Activated naive CD4-positive, alpha-beta T cell treated with anti-CD3 and anti-CD28 coated beads for 36 hours (primary cell): ENCODE data around the gene ALKBH5. TPM values are rescaled to one million over a fixed set of nuclear protein-coding genes. Genes with fewer than 3 reads are reported as not detected.

Experiments used
- CTCF ChIA-PET: fragments of 350-600 bp; sonication (Branson Sonifier 250); formaldehyde crosslinking; loops from one replicate; lab custom pipeline; 2021; ENCODE audit warnings: antibody characterized with exemption; lab: Charles Lee
- DNase-seq: peaks from one replicate; pipeline ENCODE4 v3.0.0-alpha.2; 2020
- H3K27ac Mint-ChIP-seq: one replicate; pipeline ENCODE4 v1.8.0; 2021; ENCODE audit warnings: mild to moderate bottlenecking, mixed read lengths
- H3K27me3 Mint-ChIP-seq: one replicate; pipeline ENCODE4 v1.8.0; 2021; ENCODE audit warnings: low read depth, mixed read lengths
- H3K36me3 Mint-ChIP-seq: one replicate; pipeline ENCODE4 v1.8.0; 2021; ENCODE audit warnings: low read depth, mixed read lengths
- H3K4me1 Mint-ChIP-seq: one replicate; pipeline ENCODE4 v1.8.0; 2021; ENCODE audit warnings: low read depth, mixed read lengths
- H3K4me3 Mint-ChIP-seq: one replicate; pipeline ENCODE4 v1.8.0; 2021; ENCODE audit warnings: mild to moderate bottlenecking, moderate library complexity, mixed read lengths
- H3K9me3 Mint-ChIP-seq: one replicate; pipeline ENCODE4 v1.8.0; 2021; ENCODE audit warnings: mixed read lengths
- intact Hi-C: fragments of 100-400 bp; cut with micrococcal nuclease; formaldehyde crosslinking; loops from one replicate; pipeline ENCODE4 v1.15.1; 2023
- total RNA-seq, 2 experiments: library from RNA; stranded (reverse); gene quantifications; one replicate each; pipeline ENCODE4 v1.2.3, GENCODE V29; 2021

ALKBH5 gene
- total RNA-seq, 2 experiments from 2014 or later: 83.4 to 86.7 TPM

DNA sequence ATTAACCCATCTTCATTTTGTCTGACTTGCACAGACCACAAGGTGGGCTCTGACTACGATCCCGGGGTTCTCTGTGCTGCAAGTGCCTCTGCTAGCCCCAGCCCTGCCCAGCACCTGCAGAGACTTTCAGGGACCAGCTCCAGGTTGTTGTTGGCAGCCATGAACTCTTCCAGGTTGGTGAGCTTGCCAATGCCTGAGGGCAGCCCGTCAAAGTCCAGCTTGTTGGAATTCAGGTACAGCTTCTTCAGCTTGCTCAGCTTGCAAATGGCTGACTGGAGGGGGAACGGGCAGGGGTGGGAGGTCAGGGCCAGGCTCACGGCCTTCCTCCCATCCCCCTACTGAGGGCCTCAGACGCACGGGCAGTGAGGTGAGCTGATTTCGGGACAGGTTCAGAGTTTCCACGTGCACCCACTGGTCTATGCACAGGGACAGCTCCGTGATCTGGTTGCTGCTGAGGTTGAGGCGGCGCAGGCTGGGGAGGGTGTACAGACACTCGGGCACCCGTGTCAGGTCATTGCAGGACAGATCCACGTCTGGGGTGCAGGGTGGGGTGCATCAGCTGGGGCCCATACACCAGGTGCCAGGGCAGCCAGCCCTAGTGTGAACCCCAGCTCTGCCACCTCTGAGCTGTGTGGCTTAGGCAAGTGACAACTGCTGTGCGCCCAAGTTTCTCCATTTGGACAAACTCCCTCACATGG, 69.7 kb downstream of the ALKBH5 start:
- Mint-ChIP-seq H3K36me3 (peaks cover 15% of the 10 kb centered on the region), H3K4me3 (no peak overlapping the region), H3K27me3 (no peaks in the 10 kb centered on the region), H3K27ac (no peak overlapping the region), H3K9me3 (no peaks in the 10 kb centered on the region), H3K4me1 (peaks cover 13% of the 10 kb centered on the region)
- CTCF ChIA-PET: no interaction called here
- intact Hi-C loops: no loop called here
- DNase-seq: no peak

DNA sequence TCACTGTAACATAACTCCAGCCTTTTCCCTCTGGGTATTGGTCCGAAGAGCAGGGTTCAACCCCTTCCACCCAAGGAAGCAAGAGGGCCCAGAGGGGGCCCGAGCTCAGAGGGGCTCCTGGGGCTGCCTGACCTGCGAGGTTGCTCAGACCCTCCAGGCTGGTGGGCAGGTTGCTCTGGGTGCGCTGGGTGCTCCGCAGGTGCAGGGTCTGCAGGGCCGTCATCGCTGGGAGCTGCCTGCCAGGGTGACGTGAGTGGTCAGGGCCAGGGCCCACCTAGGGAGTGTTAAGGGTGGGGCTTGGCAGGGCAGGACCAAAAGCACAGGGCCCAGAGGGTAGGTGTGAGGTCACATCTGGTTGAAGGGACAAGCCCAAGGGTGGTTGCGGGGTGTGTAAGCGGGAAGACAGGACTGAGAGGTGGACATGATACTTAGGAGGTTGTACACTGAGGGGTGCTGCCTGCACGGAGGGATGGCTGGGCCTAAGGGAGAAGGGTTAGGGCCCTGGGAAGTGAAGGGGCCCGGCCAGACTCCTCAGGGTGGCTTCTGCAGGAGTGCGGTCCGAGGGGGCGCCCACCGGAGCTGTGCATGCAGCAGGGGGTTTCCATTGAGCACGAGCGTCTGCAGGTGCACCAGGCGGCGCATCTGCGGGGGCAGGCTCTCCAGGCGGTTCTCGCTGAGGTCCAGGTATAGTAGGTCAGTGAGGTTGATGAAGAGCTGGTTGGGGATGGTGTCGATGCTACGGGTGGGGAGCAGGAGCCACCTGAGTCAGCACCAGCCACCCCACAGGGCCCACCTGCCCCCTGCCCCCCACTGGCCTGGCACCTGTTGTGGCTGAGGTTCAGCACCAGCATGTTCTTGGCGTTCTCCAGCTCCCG, 70.6 kb downstream of the ALKBH5 start:
- no peak for DNase-seq
- CTCF ChIA-PET: interaction anchor here (1.3 kb wide), 1 partner anchor 14 kb away, joined by 3 read pairs; no protein-coding TSS in a partner anchor
- intact Hi-C loops: no loop called here
- Mint-ChIP-seq H3K4me1 (peaks cover 15% of the 10 kb centered on the region), H3K4me3 (no peak overlapping the region), H3K27ac (no peak overlapping the region), H3K27me3 (no peaks in the 10 kb centered on the region), H3K36me3 (peaks cover 15% of the 10 kb centered on the region), H3K9me3 (no peaks in the 10 kb centered on the region)

DNA sequence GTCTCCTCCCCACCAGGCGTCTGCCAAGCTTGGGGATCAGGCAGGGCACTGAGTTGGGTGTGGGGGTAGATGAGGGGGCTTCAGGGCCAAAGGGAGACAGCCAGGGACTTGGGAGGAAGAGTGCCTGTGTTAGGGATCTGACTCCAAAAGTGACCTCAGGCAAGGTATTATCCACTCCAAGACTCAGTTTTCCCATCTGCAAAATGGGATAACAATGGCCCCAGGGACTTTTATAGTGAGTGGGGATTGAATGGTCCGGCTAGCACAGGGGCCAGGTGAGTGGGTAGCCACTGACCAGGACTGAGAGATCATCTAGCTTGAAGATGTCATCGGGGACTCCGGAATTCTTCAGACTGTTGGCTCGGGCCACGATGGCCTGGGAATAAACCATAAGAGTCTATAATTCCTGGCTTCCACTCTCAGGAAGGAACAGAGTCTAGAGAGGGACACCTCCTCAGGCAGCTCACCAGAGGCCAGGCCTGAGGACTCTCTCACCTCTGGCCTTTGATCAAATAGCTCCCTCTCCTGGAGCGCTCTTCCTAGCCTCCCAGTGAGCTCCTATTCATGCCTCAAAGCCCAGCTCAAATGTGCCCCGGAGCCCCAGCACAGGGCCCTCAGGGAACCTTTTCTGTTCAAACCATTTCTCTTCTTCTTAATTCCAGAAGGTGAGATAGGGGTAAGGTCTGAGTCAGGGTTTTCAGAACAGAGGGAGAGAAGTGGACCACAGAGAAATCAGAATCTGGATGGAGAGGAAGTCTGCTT, 71.4 kb downstream of the ALKBH5 start:
- Mint-ChIP-seq H3K4me3 (no peak overlapping the region), H3K4me1 (peaks cover 21% of the 10 kb centered on the region), H3K9me3 (no peaks in the 10 kb centered on the region), H3K27me3 (no peaks in the 10 kb centered on the region), H3K36me3 (peaks cover 15% of the 10 kb centered on the region), H3K27ac (no peak overlapping the region)
- no peak for DNase-seq
- intact Hi-C loops: no loop called here
- CTCF ChIA-PET: interaction anchor here (1.1 to 1.3 kb wide), 2 partner anchors 15 to 53 kb away, joined by 3 read pairs; no protein-coding TSS in a partner anchor

DNA sequence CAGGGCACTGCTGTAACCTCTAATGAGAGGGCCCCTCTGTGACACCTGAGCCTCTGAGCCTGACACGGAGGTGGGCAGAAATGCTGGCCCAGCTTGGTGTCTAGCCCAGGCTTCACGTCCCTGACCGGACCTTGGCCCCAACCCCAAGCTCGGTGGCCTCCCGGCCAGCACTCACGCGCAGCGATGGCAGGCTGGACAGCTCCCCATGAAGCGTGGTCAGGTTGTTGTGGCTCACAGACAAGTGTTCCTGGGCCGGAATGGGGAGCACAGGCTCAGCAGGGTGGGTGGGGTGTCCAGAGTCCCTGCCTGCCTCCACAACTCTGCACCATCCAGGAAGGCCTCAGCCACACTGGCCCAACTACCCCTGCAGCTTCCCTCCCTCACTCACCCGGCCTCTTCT, 72.7 kb downstream of the ALKBH5 start:
- no peak overlapping the region for H3K27ac Mint-ChIP-seq

DNA sequence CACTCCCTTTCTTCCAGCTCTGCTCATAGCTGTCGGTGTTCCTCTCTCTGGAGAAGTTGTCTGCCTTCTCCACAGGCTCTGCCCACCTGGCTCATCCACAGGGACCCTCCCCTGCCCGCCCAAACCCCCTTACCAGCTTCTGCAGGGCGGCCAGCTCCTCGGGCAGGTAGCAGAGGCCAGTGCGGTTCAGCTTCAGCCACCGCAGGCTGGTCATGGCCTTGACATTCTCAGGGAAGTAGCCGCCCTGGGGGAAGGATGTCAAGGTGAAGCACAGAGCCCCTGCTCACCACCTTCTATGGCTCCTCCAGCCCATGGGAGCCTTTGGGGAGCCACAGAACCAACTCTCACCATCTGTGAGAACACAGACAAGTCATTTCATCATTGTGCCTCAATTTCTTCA, 73.1 kb downstream of the ALKBH5 start:
- DNase-seq: no peak
- H3K27me3 Mint-ChIP-seq: no peaks in the 10 kb centered on the region
- no peaks in the 10 kb centered on the region for H3K9me3 Mint-ChIP-seq
- peaks cover 28% of the 10 kb centered on the region for H3K4me1 Mint-ChIP-seq
- CTCF ChIA-PET: interaction anchor here (0.8 to 1.3 kb wide), 2 partner anchors 8 to 39 kb away, joined by 3 to 4 read pairs; no protein-coding TSS in a partner anchor
- H3K27ac Mint-ChIP-seq: peak overlapping the region; percentile 43
- peaks cover 6% of the 10 kb centered on the region for H3K36me3 Mint-ChIP-seq
- peak overlapping the region; percentile 98 for H3K4me3 Mint-ChIP-seq
- intact Hi-C loops: no loop called here

More for the DNA sequence above, 72.7 kb downstream of the ALKBH5 start:
- H3K4me3 Mint-ChIP-seq: no peak overlapping the region
- H3K27me3 Mint-ChIP-seq: no peaks in the 10 kb centered on the region
- H3K9me3 Mint-ChIP-seq: no peaks in the 10 kb centered on the region
- no peak for DNase-seq
- peaks cover 8% of the 10 kb centered on the region for H3K36me3 Mint-ChIP-seq
- CTCF ChIA-PET: interaction anchor here (0.8 to 1.3 kb wide), 3 partner anchors 8 to 52 kb away, joined by 3 to 4 read pairs (median 3); no protein-coding TSS in a partner anchor
- H3K4me1 Mint-ChIP-seq: peaks cover 24% of the 10 kb centered on the region
- intact Hi-C loops: no loop called here

DNA sequence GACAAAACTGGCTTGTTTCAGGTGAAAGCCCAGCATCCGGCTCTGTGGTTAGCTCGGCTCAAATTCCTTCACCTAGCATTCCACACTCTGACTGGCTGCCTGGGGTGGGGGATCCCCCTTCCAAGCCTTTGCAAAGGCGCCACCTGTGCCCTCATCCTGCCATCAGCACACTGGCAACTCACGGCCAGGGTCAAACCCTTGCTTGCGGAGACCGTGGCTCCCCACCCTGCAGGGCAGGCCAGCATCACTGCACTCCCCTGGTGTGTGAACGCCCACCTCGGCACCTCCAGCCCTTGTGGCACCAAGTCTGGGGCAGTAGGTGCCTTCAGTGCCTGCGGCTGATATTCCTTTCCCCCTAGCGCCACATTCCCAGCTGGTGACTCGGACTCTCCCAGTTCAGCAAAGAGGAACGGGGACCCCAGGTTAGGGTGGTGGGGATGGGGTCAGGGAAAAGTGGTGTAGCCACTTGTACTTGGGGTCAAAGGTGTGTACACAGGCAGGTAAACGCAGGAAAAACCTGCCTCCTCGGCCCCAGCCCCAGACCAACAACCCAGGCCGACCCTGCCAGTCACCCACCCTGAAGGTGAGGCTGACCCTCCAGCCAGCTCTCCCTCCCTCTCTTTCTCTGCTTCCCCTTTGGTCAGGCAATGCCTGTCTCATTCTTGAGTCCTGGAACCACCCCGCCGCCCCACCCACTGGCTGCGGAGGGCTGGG, 73.8 kb downstream of the ALKBH5 start:
- peaks cover 30% of the 10 kb centered on the region for H3K4me1 Mint-ChIP-seq
- no peaks in the 10 kb centered on the region for H3K9me3 Mint-ChIP-seq
- H3K27me3 Mint-ChIP-seq: no peaks in the 10 kb centered on the region
- peak; percentile 79 for DNase-seq
- H3K4me3 Mint-ChIP-seq: peak overlapping the region; percentile 98
- CTCF ChIA-PET: interaction anchor here (0.6 to 1.3 kb wide), 2 partner anchors 40 to 68 kb away, joined by 3 read pairs; no protein-coding TSS in a partner anchor
- H3K36me3 Mint-ChIP-seq: peaks cover 5% of the 10 kb centered on the region
- H3K27ac Mint-ChIP-seq: peak overlapping the region; percentile 86
- intact Hi-C loops: no loop called here

DNA sequence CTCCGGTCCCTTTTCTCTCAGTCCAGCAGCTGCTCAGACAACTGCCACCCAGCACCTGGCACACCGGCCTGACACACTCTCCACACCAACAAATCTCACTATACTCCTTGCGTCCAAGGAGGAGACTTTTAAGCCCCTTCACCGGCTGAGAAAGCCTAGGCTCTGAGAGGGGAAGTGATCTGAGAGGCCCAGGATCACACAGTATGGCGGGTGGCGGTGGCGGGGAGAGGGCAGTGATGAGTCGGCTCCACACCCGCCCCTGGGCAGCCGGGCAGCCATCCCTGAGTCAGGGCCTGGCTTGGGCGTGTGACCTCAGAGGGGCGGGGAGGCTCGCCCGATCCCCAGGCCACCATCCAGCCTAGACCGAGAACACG, 74.3 kb downstream of the ALKBH5 start:
- peaks cover 5% of the 10 kb centered on the region for H3K36me3 Mint-ChIP-seq
- H3K27ac Mint-ChIP-seq: peak overlapping the region; percentile 86
- H3K4me3 Mint-ChIP-seq: peak overlapping the region; percentile 98
- peak; percentile 61 for DNase-seq
- intact Hi-C loops: loop anchor here (1.0 to 2.0 kb wide), 3 partner anchors 10 to 41 kb away; partner anchors contain the start of gene LLGL1
- CTCF ChIA-PET: interaction anchor here (0.6 kb wide), 1 partner anchor 69 kb away, joined by 3 read pairs; no protein-coding TSS in a partner anchor
- no peaks in the 10 kb centered on the region for H3K27me3 Mint-ChIP-seq
- no peaks in the 10 kb centered on the region for H3K9me3 Mint-ChIP-seq
- peaks cover 30% of the 10 kb centered on the region for H3K4me1 Mint-ChIP-seq

DNA sequence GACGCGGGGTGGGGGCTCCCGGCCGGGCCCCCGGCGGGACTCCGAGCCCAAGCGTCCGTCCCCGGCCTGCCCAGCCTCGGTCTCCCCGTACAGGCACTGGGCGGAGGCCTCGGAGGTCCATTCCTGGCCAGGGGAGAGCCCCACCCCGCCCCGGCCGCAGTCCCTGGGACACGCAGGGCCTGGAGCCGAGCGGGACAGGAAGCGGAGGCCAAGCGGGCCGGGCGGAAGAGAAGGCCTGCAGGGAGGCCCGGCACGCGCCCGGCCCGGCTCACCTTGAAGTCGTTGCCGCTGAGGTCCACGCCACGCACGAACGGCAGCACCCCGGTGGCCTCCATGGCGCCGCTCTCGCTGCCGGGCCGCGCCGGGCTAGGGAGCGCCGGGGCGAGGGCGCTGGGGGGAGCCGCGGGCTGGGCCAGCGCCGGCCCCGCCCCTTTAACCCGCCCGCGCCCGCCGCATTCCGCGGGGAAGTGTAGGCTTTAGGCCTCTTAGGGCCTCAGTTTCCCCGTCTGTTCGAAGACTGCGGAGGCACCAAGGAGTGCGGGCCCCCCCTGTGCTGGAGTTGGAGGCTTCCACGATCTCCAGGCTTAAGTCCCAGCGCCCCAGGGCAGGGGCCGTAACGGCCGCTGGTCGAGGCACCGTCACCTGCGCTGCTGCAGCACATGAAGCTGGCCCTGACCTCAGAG, 74.9 kb downstream of the ALKBH5 start, which contains the start of gene FLII:
Gene FLII (minus strand): TSS at position 383 of the 683 bp plus-strand sequence. CDS start 48 bp downstream, at position 335.
- H3K9me3 Mint-ChIP-seq: no peaks in the 10 kb centered on the region
- H3K4me3 Mint-ChIP-seq: peak within 1 kb of the TSS; percentile 98
- peaks cover 4% of the 10 kb centered on the region for H3K36me3 Mint-ChIP-seq
- H3K4me1 Mint-ChIP-seq: peaks cover 30% of the 10 kb centered on the region
- H3K27ac Mint-ChIP-seq: peak within 1 kb of the TSS; percentile 86
- peak; percentile 46 for DNase-seq
- CTCF ChIA-PET: interaction anchor here (0.6 to 1.2 kb wide), 3 partner anchors 10 to 635 kb away, joined by 3 to 4 read pairs (median 4); no protein-coding TSS in a partner anchor
- intact Hi-C loops: loop anchor here (1.0 to 2.0 kb wide), 3 partner anchors 10 to 42 kb away; partner anchors contain the start of gene LLGL1
- H3K27me3 Mint-ChIP-seq: no peaks in the 10 kb centered on the region
